Measurements from ENCODE around the gene SHISAL1. TPM values are rescaled to one million over a fixed set of nuclear protein-coding genes. Genes with fewer than 3 reads are reported as not detected.

The SHISAL1 gene
- total RNA-seq, 3 donors from 2014 or later: 0.32 to 1.2 (median 0.33) TPM

DNA sequence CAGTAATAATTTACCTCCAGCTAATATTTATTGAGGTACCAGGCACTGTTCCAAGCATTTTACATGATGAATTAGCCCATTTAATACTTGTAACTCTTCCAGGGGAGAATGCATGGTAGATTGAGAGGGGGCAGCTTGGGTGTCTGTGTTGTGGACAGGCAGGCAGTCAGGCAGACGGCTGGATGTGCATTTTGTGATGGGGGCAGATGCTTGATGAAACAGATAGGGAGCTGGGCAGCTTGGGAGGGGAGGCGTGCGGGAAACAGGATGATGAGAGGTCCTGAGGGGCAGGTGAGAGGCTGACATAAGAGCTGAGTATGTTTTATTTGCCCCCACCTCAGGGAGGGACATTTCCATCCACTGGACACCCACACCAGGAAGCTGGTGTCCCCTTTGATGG lies 33.1 kb upstream of the SHISAL1 start:
- intact Hi-C loops (cut with DNase I; ENCODE audit: low total_unique reads): no loop called here
- H3K9me3 ChIP-seq: no peaks in the 10 kb centered on the region
- peaks cover 0 to 17% of the 10 kb centered on the region in 2 donors for H3K27me3 ChIP-seq
- TF ChIP-seq POLR2AphosphoS5 (IDR thresholded peaks at IDR 0.05): no peak
- no peak for TF ChIP-seq CTCF (IDR thresholded peaks at IDR 0.05)
- TF ChIP-seq POLR2A (IDR thresholded peaks at IDR 0.05): no peak
- no peak overlapping the region for H3K27ac ChIP-seq
- H3K4me3 ChIP-seq: no peak overlapping the region
- H3K36me3 ChIP-seq: no peaks in the 10 kb centered on the region
- no peaks in the 10 kb centered on the region for H3K4me1 ChIP-seq
- no peak for DNase-seq (ENCODE audit: low spot score in 2 of 2)

DNA sequence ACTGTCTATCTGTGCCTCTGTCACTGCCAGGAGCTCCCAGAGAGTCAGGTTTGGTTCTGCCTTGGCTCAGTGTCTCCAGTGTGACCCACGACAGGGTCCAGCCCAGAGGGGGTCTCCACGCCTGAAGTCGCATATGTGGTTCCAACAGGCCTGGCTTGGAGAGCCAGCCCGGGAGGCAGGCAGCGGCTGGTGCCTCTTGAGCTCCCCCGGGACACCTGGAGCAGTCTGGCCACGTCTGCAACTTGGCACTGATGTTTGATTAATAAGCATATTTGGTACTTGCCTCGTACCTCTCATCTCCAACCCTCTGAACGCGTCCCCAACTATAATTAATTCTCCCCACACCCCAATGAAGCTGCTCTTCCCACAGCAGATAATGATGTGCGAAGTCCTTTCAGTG lies 31.7 kb upstream of the SHISAL1 start:
- Histone ChIP-seq H3K27me3 (peaks cover 0 to 16% of the 10 kb centered on the region in 2 donors), H3K4me1 (no peaks in the 10 kb centered on the region), H3K36me3 (no peaks in the 10 kb centered on the region), H3K27ac (no peak overlapping the region), H3K4me3 (no peak overlapping the region), H3K9me3 (no peaks in the 10 kb centered on the region)
- TF ChIP-seq POLR2AphosphoS5 (IDR thresholded peaks at IDR 0.05) (no peak), POLR2A (IDR thresholded peaks at IDR 0.05) (no peak), CTCF (IDR thresholded peaks at IDR 0.05) (no peak)
- no peak for DNase-seq (ENCODE audit: low spot score in 2 of 2)
- intact Hi-C loops (cut with DNase I; ENCODE audit: low total_unique reads): no loop called here

DNA sequence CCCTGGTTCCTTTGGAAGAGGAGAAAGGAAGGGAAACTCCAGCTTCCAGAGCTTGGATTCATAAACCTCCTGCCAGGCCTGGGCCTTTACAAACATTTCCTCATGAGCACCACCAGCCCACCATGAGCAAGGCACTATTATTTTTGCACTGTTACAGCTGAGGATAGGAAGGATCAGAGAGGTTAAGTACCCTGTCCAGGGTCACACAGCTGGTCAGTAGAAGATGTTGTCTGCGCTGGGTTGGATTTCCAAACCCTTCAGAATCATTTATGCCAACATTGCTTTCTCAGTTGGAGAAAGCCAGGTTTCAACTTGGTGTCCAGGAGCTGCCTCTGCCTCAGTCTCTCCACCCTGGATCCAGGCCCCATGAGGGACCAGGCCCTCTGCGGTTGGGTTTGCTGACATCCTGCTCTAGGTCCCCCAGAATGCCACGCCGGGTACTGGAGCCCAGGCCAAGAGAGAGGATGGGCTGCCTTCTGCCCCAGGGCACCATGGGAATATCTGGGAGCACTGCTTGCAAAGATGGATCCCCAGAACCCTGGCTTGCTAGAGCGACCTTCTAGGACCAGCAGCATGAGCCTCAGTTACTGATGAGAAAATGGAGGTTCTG lies 29.7 kb upstream of the SHISAL1 start:
- TF ChIP-seq POLR2AphosphoS5 (IDR thresholded peaks at IDR 0.05) (no peak), POLR2A (IDR thresholded peaks at IDR 0.05) (no peak), CTCF (IDR thresholded peaks at IDR 0.05) (no peak)
- Histone ChIP-seq H3K27me3 (peaks cover 0 to 8% of the 10 kb centered on the region in 2 donors), H3K4me3 (no peak overlapping the region), H3K9me3 (no peaks in the 10 kb centered on the region), H3K27ac (peak overlapping the region; percentile 16 to 19), H3K36me3 (no peaks in the 10 kb centered on the region), H3K4me1 (no peaks in the 10 kb centered on the region)
- no peak for DNase-seq (ENCODE audit: low spot score in 2 of 2)
- intact Hi-C loops (cut with DNase I; ENCODE audit: low total_unique reads): no loop called here

DNA sequence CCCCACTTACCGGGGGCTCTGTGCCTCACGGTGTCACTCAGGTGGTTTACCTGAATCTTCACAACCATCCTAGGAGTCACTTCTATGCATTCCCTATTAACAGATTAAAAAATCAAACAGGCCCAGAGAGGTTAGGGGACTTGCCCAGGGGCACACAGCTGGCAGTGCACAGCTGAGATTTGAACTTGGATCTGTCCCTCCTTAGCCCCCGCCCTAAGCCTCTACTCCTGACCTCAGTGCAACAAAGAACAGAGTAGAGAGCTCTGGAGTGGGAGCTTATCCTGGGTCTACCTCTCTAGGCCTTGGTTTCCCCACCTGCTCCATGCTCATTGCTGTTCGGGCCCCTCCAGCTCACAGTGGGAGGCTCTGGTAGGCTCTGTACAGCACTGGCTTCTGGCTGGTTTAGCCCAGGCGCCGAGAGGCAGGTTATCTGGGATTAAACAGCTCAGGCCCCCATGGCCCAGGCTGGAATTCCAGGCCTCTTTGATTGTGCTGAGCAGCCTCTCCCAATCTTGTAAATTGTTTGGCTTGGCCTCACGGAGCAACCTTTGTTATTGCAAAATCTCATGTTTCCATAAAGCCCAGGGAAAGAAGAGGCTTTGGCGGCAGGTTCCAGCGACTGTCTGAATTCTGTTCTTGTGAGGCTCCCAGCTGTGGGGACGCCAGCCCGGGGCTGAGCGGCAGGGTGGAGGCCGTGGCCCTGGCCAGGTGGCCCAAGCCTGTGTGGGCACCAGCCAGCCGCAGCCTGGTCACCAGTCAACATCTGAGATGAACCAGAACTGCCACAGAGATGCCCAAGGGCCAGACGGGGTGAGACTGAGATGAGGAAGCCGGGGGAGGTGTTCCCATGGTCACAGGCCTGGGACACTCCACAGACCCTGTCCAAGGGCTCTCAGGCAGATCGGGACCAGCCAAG lies 28.9 kb upstream of the SHISAL1 start:
- Histone ChIP-seq H3K4me1 (no peaks in the 10 kb centered on the region), H3K27ac (peak overlapping the region; percentile 16 to 19), H3K36me3 (no peaks in the 10 kb centered on the region), H3K27me3 (peaks cover 0 to 8% of the 10 kb centered on the region in 2 donors), H3K9me3 (no peaks in the 10 kb centered on the region), H3K4me3 (no peak overlapping the region)
- TF ChIP-seq CTCF (IDR thresholded peaks at IDR 0.05): no peak
- no peak for DNase-seq (ENCODE audit: low spot score in 2 of 2)
- intact Hi-C loops (cut with DNase I; ENCODE audit: low total_unique reads): no loop called here
